SJCRH30 (cell line): ENCODE measurements around the gene PLEKHH1. TPM values are rescaled to one million over a fixed set of nuclear protein-coding genes. Genes with fewer than 3 reads are reported as not detected.

Source experiments
- DNase-seq, 2 experiments: peaks; one replicate each; pipeline ENCODE4 v3.0.0-alpha.2; 2015 to 2020
- H3K27ac ChIP-seq: fragments of 250-450 bp; sonication (Bioruptor Pico); 2 replicates; pipeline ENCODE4 v1.5.1; 2020; ENCODE audit warnings: mild to moderate bottlenecking, moderate library complexity
- H3K27me3 ChIP-seq: fragments of 250-450 bp; sonication (Bioruptor Pico); 2 replicates; pipeline ENCODE4 v1.5.1; 2020; ENCODE audit warnings: mild to moderate bottlenecking, moderate library complexity
- H3K36me3 ChIP-seq: fragments of 250-450 bp; sonication (Bioruptor Pico); 2 replicates; pipeline ENCODE4 v1.5.1; 2020; ENCODE audit warnings: mild to moderate bottlenecking, moderate library complexity
- H3K4me1 ChIP-seq: fragments of 250-450 bp; sonication (Bioruptor Pico); 2 replicates; pipeline ENCODE4 v1.5.1; 2020; ENCODE audit warnings: mild to moderate bottlenecking, moderate library complexity
- H3K4me3 ChIP-seq: fragments of 250-450 bp; sonication (Bioruptor Pico); 2 replicates; pipeline ENCODE4 v1.5.1; 2020; ENCODE audit warnings: mild to moderate bottlenecking, moderate library complexity
- H3K9me3 ChIP-seq: fragments of 250-450 bp; sonication (Bioruptor Pico); replicated peaks from 2 replicates; pipeline ENCODE4 v1.5.1; 2020; ENCODE audit warnings: mild to moderate bottlenecking, moderate library complexity
- total RNA-seq: library from RNA; depleted of rRNA; stranded (reverse); fragments of >200 nt; shearing (Covaris generic); gene quantifications from 2 replicates; pipeline ENCODE4 v1.2.3, GENCODE V29; 2014

Gene PLEKHH1
- total RNA-seq, 1 experiment from 2014 or later = 0.75 TPM

DNA sequence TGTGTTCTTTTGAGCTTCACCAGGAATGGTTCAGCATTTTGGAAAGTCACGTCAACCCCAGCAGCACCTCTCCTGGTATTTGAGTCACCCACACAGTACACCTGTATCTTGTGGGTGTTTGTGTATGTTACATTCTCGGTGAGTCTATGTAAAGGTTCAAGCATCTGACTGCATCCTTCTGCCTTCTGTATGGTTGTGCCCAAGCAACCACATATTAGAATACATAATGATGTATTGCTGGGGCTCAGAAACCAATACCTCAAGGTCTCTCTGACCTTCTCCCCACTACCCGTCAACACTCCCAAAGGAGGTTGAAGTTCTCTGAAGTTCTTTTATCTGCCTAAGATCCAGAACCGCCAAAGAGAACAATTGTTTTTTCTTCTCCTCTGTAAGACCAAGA lies 35.4 kb upstream of the PLEKHH1 start:
- H3K9me3 ChIP-seq = 0 out of 2 replicates have a peak, but pooled peaks cover 3% of the 10 kb centered on the region
- H3K4me1 ChIP-seq = no peaks in the 10 kb centered on the region; the same call in 1 of the 2 replicates
- H3K27ac ChIP-seq = no peak overlapping the region
- no peaks in the 10 kb centered on the region for H3K36me3 ChIP-seq
- no peaks in the 10 kb centered on the region for H3K27me3 ChIP-seq
- no peak overlapping the region for H3K4me3 ChIP-seq
- DNase-seq = no peak

DNA sequence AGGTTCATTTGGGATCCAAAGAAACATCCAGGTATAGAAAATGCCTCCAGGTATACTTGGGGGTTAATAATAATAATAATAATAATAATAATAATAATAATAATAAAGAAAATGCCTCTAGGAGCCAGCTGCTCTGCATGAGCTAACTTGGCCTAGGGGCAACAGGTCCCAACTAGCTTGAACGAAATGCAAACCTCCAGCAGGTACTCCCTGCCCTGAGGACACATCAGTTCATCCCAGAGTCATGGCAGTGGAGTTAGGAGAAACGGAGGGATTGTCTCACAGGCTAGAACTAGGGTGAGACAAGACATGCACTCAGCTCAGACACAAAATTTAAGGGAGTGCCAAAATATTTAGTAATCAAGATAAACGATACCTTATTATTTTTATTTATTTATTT lies 32.1 kb upstream of the PLEKHH1 start:
- Histone ChIP-seq H3K27ac (no peak overlapping the region), H3K27me3 (no peaks in the 10 kb centered on the region), H3K9me3 (no peaks in the 10 kb centered on the region), H3K4me3 (no peak overlapping the region), H3K4me1 (no peaks in the 10 kb centered on the region), H3K36me3 (no peaks in the 10 kb centered on the region)
- no peak for DNase-seq

DNA sequence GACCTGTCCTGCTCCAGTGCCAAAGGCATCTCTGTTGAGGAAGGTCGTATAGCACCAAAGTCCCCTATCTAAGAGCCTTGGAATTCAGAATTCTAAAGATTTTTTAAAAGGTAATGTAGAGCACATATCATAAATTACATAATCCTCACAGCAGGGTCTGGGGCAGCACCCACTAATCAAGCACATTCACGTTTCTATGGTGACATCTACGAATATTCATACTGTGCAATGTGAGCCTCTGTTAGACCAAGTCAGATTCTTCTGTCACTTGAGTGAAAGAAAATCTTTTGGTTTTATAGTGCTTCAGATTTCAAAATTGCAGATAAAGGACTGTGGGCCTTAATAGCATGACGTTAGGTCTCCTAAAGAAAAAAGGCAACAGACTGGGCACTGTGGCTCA lies 31.4 kb upstream of the PLEKHH1 start:
- H3K4me1 ChIP-seq = no peaks in the 10 kb centered on the region
- H3K4me3 ChIP-seq = no peak overlapping the region
- no peaks in the 10 kb centered on the region for H3K9me3 ChIP-seq
- no peaks in the 10 kb centered on the region for H3K36me3 ChIP-seq
- H3K27ac ChIP-seq = no peak overlapping the region
- no peak for DNase-seq
- no peaks in the 10 kb centered on the region for H3K27me3 ChIP-seq

DNA sequence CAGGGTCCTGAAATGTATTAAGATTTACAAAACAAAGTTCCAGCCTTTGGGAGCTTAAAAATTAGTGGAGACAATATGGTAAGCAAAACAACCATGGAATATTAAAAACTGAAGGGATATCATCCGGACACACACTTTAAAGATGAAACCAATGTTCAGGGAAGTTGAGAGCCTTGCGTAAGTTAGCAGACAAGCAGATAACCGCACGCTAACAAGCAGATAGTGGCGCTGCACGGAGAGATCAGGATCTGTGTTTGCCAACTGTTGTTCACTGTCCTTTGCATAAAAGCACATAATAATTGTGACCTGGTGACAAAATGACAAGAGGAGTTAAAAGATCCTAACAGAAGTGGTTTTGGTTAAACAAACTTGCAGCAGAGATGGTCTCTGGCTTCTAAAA lies 30.2 kb upstream of the PLEKHH1 start:
- no peaks in the 10 kb centered on the region for H3K27me3 ChIP-seq
- DNase-seq = no peak

DNA sequence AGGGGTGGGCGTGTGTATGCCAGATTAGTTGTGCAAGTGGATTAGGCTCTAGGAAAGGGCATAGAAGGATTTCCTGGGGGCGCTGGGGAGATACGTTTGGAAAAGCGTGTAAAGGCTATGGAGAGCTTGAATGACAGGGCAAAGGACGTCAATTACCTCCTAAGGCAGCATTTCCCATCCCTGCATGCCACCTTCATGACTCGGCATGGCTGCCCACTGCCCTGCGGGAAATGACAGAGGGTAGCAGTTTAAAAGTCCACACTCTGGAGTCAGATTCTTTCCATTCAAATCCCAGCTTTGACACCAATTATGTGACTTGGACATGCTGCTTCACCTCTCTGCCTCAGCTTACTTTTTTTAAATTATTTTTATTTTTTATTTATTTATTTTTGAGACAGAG lies 29.8 kb upstream of the PLEKHH1 start:
- H3K9me3 ChIP-seq = no peaks in the 10 kb centered on the region
- no peak overlapping the region for H3K4me3 ChIP-seq
- H3K27me3 ChIP-seq = no peaks in the 10 kb centered on the region
- no peak for DNase-seq
- no peak overlapping the region for H3K27ac ChIP-seq
- H3K4me1 ChIP-seq = no peaks in the 10 kb centered on the region
- no peaks in the 10 kb centered on the region for H3K36me3 ChIP-seq

More for the DNA sequence above, 30.2 kb upstream of the PLEKHH1 start:
- H3K36me3 ChIP-seq = no peaks in the 10 kb centered on the region
- H3K4me3 ChIP-seq = no peak overlapping the region
- H3K9me3 ChIP-seq = no peaks in the 10 kb centered on the region
- no peak overlapping the region for H3K27ac ChIP-seq
- no peaks in the 10 kb centered on the region for H3K4me1 ChIP-seq

DNA sequence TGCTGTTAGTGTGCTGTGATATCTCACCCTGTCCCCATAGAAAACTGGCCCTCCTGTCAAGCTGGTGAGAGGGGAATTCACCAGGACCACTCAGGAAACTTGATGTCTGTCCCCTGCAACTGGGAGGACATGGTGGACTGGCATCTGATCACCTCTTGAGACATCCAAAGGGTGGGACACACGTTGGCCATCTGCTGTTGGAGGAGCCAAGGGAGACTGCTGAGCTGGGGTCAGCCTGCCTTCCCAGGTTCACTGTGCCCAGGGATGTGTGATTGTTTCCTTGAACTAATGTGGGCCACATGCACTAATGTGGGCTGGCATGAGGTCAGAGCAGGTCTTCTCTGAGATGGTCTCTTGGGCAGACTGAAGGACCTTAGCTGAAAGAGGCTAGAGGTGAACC lies 27.8 kb upstream of the PLEKHH1 start:
- Histone ChIP-seq H3K27ac (no peak overlapping the region), H3K4me3 (no peak overlapping the region), H3K27me3 (0 out of 2 replicates have a peak, but pooled peaks cover 3% of the 10 kb centered on the region), H3K36me3 (no peaks in the 10 kb centered on the region), H3K4me1 (no peaks in the 10 kb centered on the region), H3K9me3 (no peaks in the 10 kb centered on the region)
- no peak for DNase-seq

DNA sequence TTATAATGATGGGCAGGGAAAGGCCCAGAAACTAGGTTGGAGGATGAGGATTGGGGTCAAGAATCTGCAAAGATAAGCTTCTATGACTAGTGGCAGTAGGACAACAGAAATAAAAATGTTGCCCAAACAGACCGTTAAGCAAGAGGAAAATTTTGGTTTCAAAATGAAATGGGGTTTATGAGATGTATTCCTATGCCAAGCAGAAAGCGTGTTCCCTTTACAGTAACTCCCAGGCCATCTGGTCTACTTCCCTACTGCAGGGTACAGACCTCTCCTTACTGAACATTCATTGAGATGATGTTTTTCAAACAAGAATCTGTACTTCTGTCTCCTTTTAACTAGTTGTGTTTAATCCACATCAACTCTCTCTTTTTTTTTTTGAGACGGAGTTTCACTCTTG lies 24.1 kb upstream of the PLEKHH1 start:
- Histone ChIP-seq H3K4me3 (no peak overlapping the region), H3K36me3 (no peaks in the 10 kb centered on the region), H3K4me1 (no peaks in the 10 kb centered on the region), H3K27me3 (0 out of 2 replicates have a peak, but pooled peaks cover 7% of the 10 kb centered on the region), H3K27ac (no peak overlapping the region), H3K9me3 (no peaks in the 10 kb centered on the region)
- DNase-seq = no peak

DNA sequence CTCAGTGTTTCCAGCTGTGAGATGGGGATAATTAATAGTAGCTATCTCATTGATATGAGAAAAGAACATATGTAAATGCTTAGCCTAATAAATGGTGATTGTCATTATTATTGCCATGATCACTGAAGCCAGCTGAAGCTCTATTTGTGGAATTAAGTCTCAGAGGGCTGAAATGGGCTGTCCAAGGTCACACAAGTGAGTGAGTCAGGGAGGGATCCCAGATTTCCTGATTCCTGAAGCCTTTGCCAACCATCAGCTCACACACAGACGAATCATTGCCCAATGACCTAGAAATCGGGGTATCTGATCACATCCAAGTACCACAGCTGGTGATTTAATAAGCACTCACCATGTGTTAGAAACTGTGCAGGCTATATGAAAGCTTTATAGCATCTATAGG lies 23.0 kb upstream of the PLEKHH1 start:
- no peaks in the 10 kb centered on the region for H3K9me3 ChIP-seq
- no peaks in the 10 kb centered on the region for H3K4me1 ChIP-seq
- 0 out of 2 replicates have a peak, but pooled peaks cover 7% of the 10 kb centered on the region for H3K27me3 ChIP-seq
- no peak overlapping the region for H3K27ac ChIP-seq
- DNase-seq = no peak
- H3K4me3 ChIP-seq = no peak overlapping the region
- no peaks in the 10 kb centered on the region for H3K36me3 ChIP-seq

DNA sequence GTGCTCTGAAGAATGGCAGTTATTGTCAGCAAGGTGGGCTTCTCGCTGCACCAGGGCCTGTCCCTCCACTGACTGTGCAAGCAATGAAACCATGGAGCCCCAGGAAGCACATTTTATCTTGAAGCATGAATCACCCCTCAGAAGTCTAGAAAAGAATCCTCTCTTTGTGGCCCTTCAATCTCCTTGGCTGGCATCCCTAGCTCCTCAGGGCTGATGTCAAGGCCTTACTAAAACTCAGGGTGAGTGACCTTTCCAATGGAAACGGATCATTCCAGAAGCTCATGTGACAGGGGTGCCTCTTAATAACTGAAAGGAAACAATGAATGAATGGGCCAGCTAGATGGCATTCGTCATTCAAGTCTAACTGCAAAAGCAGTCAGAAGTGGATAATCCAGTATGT lies 22.3 kb upstream of the PLEKHH1 start:
- DNase-seq = no peak
- Histone ChIP-seq H3K27me3 (0 out of 2 replicates have a peak, but pooled peaks cover 7% of the 10 kb centered on the region), H3K4me3 (no peak overlapping the region), H3K27ac (no peak overlapping the region), H3K9me3 (no peaks in the 10 kb centered on the region), H3K4me1 (no peaks in the 10 kb centered on the region), H3K36me3 (no peaks in the 10 kb centered on the region)

DNA sequence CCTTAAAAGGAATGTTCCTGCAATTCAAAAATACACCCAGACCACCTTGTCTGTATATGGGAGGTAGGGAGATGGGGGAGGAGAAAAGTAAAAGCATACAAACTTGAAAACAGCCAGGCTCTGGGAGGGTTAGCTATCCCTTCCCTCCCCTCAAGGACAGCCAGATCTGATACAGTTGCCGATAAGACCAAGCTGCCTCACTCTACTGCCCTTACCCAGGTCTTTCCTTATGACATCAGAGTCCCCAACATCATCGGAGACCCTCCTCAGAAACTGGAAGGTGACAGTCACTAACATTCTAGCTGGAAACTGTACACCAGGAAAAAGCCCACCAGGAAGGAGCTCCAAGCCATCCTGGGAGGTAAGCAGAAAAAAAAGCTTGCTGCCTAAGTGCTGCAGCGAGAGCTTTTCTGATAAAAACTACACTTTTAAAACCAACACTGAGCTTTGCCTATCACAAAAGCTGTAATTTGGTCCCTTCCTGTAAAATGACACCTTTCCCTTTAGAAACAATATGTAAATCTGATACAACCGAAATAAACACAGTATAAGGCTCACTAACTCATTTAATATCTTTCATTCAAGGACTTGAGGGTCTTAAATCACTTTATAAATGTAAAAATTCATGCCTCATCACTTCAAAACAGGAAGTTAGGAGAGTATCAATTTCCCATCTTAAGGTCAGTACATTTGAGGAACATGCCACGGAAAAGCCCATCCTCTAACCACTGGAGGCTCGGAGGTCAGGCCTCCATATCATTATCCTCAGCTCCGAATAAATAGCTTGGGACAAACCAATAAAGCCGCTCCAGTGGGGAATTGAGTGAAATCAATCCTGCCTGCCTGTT lies 20.4 kb upstream of the PLEKHH1 start:
- no peak for DNase-seq
- H3K9me3 ChIP-seq = no peaks in the 10 kb centered on the region
- H3K27me3 ChIP-seq = 0 out of 2 replicates have a peak, but pooled peaks cover 7% of the 10 kb centered on the region

DNA sequence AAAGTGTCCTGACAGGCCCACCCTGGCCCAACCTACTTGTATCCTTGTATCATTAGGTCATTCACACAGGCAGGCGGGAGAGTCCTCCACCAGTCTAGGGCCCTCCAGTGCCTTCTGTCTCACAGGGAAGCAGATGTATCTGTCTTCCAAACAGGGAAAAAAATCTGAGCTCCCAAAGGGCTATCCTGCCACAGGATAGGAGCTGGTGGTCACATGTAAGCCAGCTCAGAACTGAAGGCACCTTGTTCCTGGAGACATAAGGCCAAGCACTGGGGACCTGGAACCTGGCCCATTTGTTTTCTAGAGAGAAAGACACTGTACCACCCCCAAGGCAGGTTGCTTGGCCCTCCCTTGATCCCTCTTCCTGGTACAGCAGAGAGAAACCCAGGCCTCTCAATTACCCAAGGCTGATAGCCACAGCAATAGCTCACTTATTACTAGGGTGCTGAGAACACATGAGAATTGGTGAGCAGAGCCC lies 19.4 kb upstream of the PLEKHH1 start:
- Histone ChIP-seq H3K4me1 (no peaks in the 10 kb centered on the region), H3K4me3 (no peak overlapping the region), H3K27me3 (0 out of 2 replicates have a peak, but pooled peaks cover 7% of the 10 kb centered on the region), H3K36me3 (no peaks in the 10 kb centered on the region), H3K27ac (no peak overlapping the region), H3K9me3 (no peaks in the 10 kb centered on the region)
- no peak for DNase-seq

More for the DNA sequence above, 20.4 kb upstream of the PLEKHH1 start:
- Histone ChIP-seq H3K27ac (no peak overlapping the region), H3K4me1 (no peaks in the 10 kb centered on the region), H3K4me3 (no peak overlapping the region), H3K36me3 (no peaks in the 10 kb centered on the region)

DNA sequence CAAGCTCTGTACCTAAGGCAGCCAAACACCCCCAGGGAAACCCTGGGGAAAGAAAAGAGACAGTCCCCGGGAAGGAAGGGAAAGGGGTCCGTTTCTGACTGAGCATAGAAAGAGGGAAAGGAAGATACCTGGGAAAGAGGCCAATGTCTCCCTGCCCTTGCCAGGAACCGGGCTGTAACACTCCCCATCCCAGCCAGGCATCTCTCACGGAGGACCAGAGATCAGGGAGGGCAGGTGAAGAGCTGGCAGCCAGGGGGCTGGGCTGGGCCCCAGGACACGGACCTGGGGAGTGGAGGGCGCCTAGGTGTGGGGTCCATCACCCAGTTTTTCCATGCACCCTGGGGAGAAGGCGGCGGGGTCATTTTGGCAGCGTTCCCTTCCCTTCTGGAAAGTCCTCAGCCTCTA lies 18.9 kb upstream of the PLEKHH1 start:
- Histone ChIP-seq H3K4me1 (no peaks in the 10 kb centered on the region), H3K4me3 (no peak overlapping the region), H3K9me3 (no peaks in the 10 kb centered on the region), H3K27me3 (0 out of 2 replicates have a peak, but pooled peaks cover 7% of the 10 kb centered on the region), H3K36me3 (no peaks in the 10 kb centered on the region), H3K27ac (no peak overlapping the region)
- no peak for DNase-seq

DNA sequence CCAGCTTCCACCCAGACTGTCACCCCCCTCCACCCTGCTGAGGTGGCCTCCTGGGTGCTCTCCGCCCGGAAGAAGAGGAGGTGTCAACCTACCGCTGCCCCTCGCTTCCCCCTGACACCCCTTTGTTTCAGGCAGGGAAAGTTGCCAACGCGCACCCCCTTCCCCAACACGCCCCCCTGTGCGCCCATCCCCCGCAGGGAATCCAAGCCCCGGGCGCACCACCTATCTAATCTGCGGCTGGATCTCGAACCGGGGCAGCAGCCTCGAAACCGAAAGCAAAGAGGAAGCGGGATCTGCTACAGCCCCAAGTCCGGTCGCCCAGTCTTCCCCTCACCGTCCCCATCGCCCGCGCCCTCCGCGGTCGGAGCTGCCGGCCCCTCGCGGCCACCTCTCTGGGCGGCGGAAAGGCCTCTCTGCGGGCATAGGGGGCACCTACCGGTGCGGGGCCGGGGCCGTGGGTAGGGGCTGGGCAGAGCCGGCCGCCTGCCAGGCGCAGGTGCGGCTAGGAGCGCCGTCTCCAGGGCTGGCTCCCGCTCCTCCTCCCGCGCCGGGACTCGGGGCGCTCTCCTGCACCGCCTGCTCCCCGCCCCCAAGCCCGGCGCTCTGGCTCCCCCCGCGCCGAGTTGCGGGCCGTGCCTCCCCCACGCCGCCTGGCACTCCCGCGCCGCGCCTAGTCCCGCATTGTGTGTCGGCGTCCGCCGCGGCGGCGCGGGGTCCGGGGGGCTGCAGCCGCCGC lies 18.3 kb upstream of the PLEKHH1 start:
- 0 out of 2 replicates have a peak, but pooled peaks cover 7% of the 10 kb centered on the region for H3K27me3 ChIP-seq
- no peaks in the 10 kb centered on the region for H3K36me3 ChIP-seq
- H3K27ac ChIP-seq = no peak overlapping the region
- H3K9me3 ChIP-seq = no peaks in the 10 kb centered on the region
- DNase-seq = no peak
- H3K4me1 ChIP-seq = no peaks in the 10 kb centered on the region
- no peak overlapping the region for H3K4me3 ChIP-seq

DNA sequence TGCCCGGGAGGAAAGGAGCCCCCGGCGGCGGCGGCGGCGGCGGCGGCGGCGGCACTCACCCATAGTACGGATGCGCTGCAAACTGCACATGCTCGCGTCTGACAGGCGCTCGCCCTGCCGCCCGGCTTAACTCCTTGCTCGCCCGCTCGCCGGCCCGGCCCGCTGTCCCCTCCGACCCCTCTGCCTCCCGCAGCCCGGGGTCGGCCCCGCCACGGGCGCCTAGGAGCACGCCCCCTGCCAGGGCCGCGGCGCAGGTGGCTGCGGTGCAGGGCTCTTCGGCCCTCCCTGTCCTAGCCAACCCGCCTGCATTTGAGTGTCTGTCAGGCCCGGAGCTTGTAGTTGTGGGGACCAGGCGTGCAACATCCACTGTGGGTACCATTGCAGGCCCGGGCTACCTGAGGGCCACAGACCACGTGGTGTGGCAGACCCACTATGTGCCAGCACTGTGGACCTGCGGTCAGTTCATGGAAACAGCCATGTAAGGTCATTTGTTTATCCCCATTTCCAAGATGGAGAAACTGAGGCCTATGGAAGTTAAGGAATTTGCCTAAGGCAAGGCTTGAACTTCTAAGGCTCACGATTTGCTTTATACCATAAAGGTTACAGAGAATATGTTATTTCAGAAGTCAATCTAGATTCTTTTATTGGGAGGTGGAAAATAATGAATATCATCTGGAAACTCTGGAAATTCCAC lies 17.6 kb upstream of the PLEKHH1 start:
- no peak overlapping the region for H3K27ac ChIP-seq
- no peaks in the 10 kb centered on the region for H3K4me1 ChIP-seq
- no peaks in the 10 kb centered on the region for H3K36me3 ChIP-seq
- no peak overlapping the region for H3K4me3 ChIP-seq
- H3K27me3 ChIP-seq = 0 out of 2 replicates have a peak, but pooled peaks cover 4% of the 10 kb centered on the region
- H3K9me3 ChIP-seq = no peaks in the 10 kb centered on the region
- no peak for DNase-seq
